ENCODE measurements around the gene DHRS7C.

The DHRS7C gene

DNA sequence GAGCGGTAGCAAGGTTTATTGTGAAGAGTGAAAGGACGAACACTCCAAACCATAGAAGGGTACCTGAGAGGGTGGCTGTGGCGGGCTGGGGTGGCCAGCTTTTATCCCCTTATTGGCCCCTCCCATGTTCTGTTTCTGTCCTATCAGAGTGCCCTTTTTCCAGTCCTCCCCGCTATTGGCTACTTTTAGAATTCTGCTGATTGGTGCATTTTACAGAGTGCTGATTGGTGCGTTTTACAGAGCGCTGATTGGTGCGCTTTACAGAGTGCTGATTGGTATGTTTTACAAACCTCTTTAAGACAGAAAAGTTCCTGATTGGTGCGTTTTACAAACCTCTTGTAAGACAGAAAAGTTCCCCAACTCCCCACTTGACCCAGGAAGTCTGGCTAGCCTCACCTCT lies 18.0 kb upstream of the DHRS7C start:
- TF ChIP-seq, protein P1, sequence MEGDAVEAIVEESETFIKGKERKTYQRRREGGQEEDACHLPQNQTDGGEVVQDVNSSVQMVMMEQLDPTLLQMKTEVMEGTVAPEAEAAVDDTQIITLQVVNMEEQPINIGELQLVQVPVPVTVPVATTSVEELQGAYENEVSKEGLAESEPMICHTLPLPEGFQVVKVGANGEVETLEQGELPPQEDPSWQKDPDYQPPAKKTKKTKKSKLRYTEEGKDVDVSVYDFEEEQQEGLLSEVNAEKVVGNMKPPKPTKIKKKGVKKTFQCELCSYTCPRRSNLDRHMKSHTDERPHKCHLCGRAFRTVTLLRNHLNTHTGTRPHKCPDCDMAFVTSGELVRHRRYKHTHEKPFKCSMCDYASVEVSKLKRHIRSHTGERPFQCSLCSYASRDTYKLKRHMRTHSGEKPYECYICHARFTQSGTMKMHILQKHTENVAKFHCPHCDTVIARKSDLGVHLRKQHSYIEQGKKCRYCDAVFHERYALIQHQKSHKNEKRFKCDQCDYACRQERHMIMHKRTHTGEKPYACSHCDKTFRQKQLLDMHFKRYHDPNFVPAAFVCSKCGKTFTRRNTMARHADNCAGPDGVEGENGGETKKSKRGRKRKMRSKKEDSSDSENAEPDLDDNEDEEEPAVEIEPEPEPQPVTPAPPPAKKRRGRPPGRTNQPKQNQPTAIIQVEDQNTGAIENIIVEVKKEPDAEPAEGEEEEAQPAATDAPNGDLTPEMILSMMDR (conservative IDR thresholded peaks at IDR 0.05; ENCODE audit: low read depth, low read length) = no peak
- Histone ChIP-seq H3K27ac (no peak overlapping the region), H4K20me1 (ENCODE audit: insufficient read depth) (no peaks in the 10 kb centered on the region), H3K4me1 (ENCODE audit: low read depth, poor library complexity, severe bottlenecking) (no peaks in the 10 kb centered on the region), H3K79me2 (ENCODE audit: insufficient read depth, low read depth) (no peaks in the 10 kb centered on the region), H3K4me2 (no peak overlapping the region), H3K4me3 (IDR thresholded peaks at IDR 0.05; ENCODE audit: insufficient read depth, low read depth, low read length) (no peak overlapping the region), H3K27me3 (ENCODE audit: insufficient read depth, low read depth) (no peaks in the 10 kb centered on the region), H3K9ac (no peak overlapping the region), H3K36me3 (ENCODE audit: insufficient read depth) (no peaks in the 10 kb centered on the region), H2AFZ (ENCODE audit: low read depth) (no peak overlapping the region)

DNA sequence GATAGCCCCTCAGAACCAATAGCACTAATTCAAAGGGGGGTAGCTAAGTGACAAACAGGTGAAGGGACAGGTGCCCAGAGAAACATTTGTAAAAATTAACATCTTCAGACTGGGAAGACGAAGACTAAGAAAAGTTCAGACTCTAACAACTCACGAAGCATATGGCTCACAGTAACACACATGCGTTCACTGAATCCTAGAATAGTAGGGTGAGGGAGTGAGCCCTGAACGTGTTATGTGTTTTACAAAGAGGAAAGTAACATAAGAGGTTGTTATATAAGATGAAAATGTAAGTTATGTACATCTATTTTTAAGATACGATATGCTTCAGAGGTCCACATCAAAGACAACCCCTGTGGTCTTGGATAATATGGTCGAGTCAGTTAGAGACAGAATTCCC lies 15.3 kb upstream of the DHRS7C start:
- TF ChIP-seq, protein P1 (conservative IDR thresholded peaks at IDR 0.05; ENCODE audit: low read depth, low read length) = no peak
- H3K36me3 ChIP-seq (ENCODE audit: insufficient read depth) = no peaks in the 10 kb centered on the region
- H4K20me1 ChIP-seq (ENCODE audit: insufficient read depth) = no peaks in the 10 kb centered on the region
- no peak overlapping the region for H3K27ac ChIP-seq
- H3K27me3 ChIP-seq (ENCODE audit: insufficient read depth, low read depth) = no peaks in the 10 kb centered on the region
- H3K79me2 ChIP-seq (ENCODE audit: insufficient read depth, low read depth) = no peaks in the 10 kb centered on the region
- H2AFZ ChIP-seq (ENCODE audit: low read depth) = no peak overlapping the region
- no peak overlapping the region for H3K9ac ChIP-seq
- H3K4me3 ChIP-seq (IDR thresholded peaks at IDR 0.05; ENCODE audit: insufficient read depth, low read depth, low read length) = no peak overlapping the region
- no peaks in the 10 kb centered on the region for H3K4me1 ChIP-seq (ENCODE audit: low read depth, poor library complexity, severe bottlenecking)
- no peak overlapping the region for H3K4me2 ChIP-seq

DNA sequence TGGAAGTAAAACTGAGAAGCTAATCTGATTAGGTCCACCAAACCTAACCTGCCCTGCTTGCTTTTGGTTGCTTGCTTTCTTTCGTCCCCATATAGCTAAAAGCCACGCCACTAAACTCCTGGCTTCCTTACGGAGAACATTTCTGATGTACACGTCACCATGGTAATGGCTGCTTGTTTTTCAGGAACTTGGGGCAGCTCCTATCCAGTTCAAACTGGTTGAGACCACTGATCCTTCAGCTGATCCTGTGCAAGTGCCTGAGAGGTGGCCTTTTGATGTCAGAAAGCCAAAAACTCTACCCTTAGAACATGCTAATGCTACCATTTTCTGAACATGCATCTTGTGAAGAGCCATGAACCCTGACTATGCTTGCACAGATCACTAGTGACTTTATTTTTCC lies 14.4 kb upstream of the DHRS7C start:
- Histone ChIP-seq H4K20me1 (ENCODE audit: insufficient read depth) (no peaks in the 10 kb centered on the region), H3K79me2 (ENCODE audit: insufficient read depth, low read depth) (no peaks in the 10 kb centered on the region), H3K9ac (no peak overlapping the region), H2AFZ (ENCODE audit: low read depth) (no peak overlapping the region), H3K27ac (no peak overlapping the region), H3K4me2 (no peak overlapping the region), H3K36me3 (ENCODE audit: insufficient read depth) (no peaks in the 10 kb centered on the region), H3K4me3 (IDR thresholded peaks at IDR 0.05; ENCODE audit: insufficient read depth, low read depth, low read length) (no peak overlapping the region), H3K4me1 (ENCODE audit: low read depth, poor library complexity, severe bottlenecking) (no peaks in the 10 kb centered on the region), H3K27me3 (ENCODE audit: insufficient read depth, low read depth) (no peaks in the 10 kb centered on the region)
- TF ChIP-seq, protein P1 (conservative IDR thresholded peaks at IDR 0.05; ENCODE audit: low read depth, low read length) = no peak

DNA sequence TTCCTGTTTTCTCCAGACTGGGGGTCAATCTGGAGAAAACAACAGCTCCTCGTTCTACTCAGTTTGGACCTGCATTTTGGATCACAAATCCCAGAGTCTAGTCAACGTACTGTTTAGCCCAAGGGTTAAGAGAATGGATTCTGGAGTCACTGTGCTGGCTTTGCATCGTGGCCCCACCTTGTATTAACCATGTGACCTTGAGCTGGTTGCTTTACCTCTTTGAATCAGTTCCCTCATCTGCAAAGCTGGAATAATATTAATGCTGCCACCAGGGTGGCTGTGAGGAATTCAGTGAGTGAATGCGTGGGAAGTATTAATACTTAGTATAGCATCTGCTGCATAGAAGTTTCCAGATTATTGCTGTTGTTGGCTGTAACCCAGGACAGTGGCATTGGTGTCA lies 11.3 kb upstream of the DHRS7C start:
- Histone ChIP-seq H3K4me3 (IDR thresholded peaks at IDR 0.05; ENCODE audit: insufficient read depth, low read depth, low read length) (no peak overlapping the region), H3K4me1 (ENCODE audit: low read depth, poor library complexity, severe bottlenecking) (no peaks in the 10 kb centered on the region), H3K79me2 (ENCODE audit: insufficient read depth, low read depth) (no peaks in the 10 kb centered on the region), H3K9ac (no peak overlapping the region), H3K27me3 (ENCODE audit: insufficient read depth, low read depth) (no peaks in the 10 kb centered on the region), H3K27ac (no peak overlapping the region), H3K4me2 (no peak overlapping the region), H2AFZ (ENCODE audit: low read depth) (no peak overlapping the region), H4K20me1 (ENCODE audit: insufficient read depth) (no peaks in the 10 kb centered on the region), H3K36me3 (ENCODE audit: insufficient read depth) (no peaks in the 10 kb centered on the region)
- TF ChIP-seq, protein P1 (conservative IDR thresholded peaks at IDR 0.05; ENCODE audit: low read depth, low read length) = no peak

DNA sequence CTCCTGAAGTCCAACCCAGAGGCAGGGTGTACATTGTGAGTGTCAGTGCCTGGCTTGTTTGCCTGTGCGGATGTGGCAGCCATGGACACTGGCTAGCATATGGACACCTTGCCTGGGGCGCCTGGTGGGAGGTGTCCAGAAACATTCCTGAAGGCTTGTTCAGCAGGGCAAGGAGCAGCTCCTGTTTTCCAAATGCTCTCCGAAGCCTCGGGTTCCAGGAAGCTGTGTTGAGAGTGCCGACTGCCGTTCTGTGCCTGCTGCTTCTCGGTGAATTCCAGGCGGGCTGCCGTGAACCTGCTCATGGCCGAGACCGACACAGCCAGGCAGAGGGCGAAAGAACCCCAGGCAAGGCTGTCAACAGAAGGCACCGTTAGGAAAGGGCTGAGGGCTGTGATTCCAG lies 10.9 kb upstream of the DHRS7C start:
- no peak overlapping the region for H3K9ac ChIP-seq
- H3K27ac ChIP-seq = no peak overlapping the region
- H3K4me1 ChIP-seq (ENCODE audit: low read depth, poor library complexity, severe bottlenecking) = no peaks in the 10 kb centered on the region
- H4K20me1 ChIP-seq (ENCODE audit: insufficient read depth) = no peaks in the 10 kb centered on the region
- H3K36me3 ChIP-seq (ENCODE audit: insufficient read depth) = no peaks in the 10 kb centered on the region
- no peaks in the 10 kb centered on the region for H3K79me2 ChIP-seq (ENCODE audit: insufficient read depth, low read depth)
- TF ChIP-seq, protein P1 (conservative IDR thresholded peaks at IDR 0.05; ENCODE audit: low read depth, low read length) = no peak
- no peak overlapping the region for H3K4me3 ChIP-seq (IDR thresholded peaks at IDR 0.05; ENCODE audit: insufficient read depth, low read depth, low read length)
- H3K4me2 ChIP-seq = no peak overlapping the region
- H2AFZ ChIP-seq (ENCODE audit: low read depth) = no peak overlapping the region
- no peaks in the 10 kb centered on the region for H3K27me3 ChIP-seq (ENCODE audit: insufficient read depth, low read depth)

Measured in KMS-11 (cell line).